Keratinocyte (primary cell): Measurements from ENCODE around the gene GLOD5. TPM values are rescaled to one million over a fixed set of nuclear protein-coding genes. Genes with fewer than 3 reads are reported as not detected.

Source experiments
- DNase-seq: peaks from one replicate; pipeline ENCODE4 v3.0.0-alpha.2; 2011; ENCODE audit warnings: low read depth, missing footprints, low spot score
- FAIRE-seq: peaks from 2 replicates; lab custom pipeline; 2011; peaks lifted over from hg19 to GRCh38; lab: Jason Lieb, UNC
- H2AFZ ChIP-seq: 2 replicates; pipeline ENCODE4 v1.6.0; 2012; ENCODE audit warnings: low read length, control low read depth, inconsistent platforms; ENCODE audit not compliant: control insufficient read depth
- H3K27ac ChIP-seq: 2 replicates; pipeline ENCODE4 v1.5.1; 2011; ENCODE audit warnings: low read length; ENCODE audit not compliant: control insufficient read depth, insufficient read depth
- H3K27me3 ChIP-seq: 3 replicates; pipeline ENCODE4 v1.6.0; 2011; ENCODE audit warnings: low read length; ENCODE audit not compliant: control insufficient read depth, insufficient read depth; ENCODE audit errors: extremely low read depth
- H3K36me3 ChIP-seq, 2 experiments: 2 replicates in 1 of 2; 3 replicates in 1 of 2; pipeline ENCODE4 v1.5.1; 2011; ENCODE audit warnings: low read length in 2 of 2, mild to moderate bottlenecking in 1 of 2; ENCODE audit not compliant: control insufficient read depth in 2 of 2, insufficient read depth in 2 of 2; ENCODE audit errors: extremely low read depth in 1 of 2
- H3K4me1 ChIP-seq: 3 replicates; pipeline ENCODE4 v1.5.1; 2011; ENCODE audit warnings: low read length; ENCODE audit not compliant: control insufficient read depth, insufficient read depth; ENCODE audit errors: extremely low read depth
- H3K4me2 ChIP-seq: 3 replicates; pipeline ENCODE4 v1.6.0; 2011; ENCODE audit warnings: low read depth, low read length; ENCODE audit not compliant: control insufficient read depth, insufficient read depth; ENCODE audit errors: extremely low read depth
- H3K4me3 ChIP-seq, 3 experiments: fragments of 200-600 bp in 1 of 3; sonication (generic) in 1 of 3; 2 replicates in 2 of 3; 3 replicates in 1 of 3; pipeline ENCODE4 v1.5.1; 2011 to 2016; ENCODE audit warnings: low read length in 3 of 3, mild to moderate bottlenecking in 3 of 3, control low read depth in 2 of 3, inconsistent platforms in 1 of 3, low read depth in 1 of 3, mixed read lengths in 1 of 3, mixed run types in 1 of 3, moderate library complexity in 1 of 3; ENCODE audit not compliant: control insufficient read depth in 2 of 3, insufficient read depth in 2 of 3; ENCODE audit errors: extremely low read depth in 1 of 3
- H3K79me2 ChIP-seq: 2 replicates; pipeline ENCODE4 v1.6.0; 2012; ENCODE audit warnings: low read length; ENCODE audit not compliant: control insufficient read depth, insufficient read depth
- H3K9ac ChIP-seq: 3 replicates; pipeline ENCODE4 v1.6.0; 2011; ENCODE audit warnings: low read length; ENCODE audit not compliant: control insufficient read depth, insufficient read depth; ENCODE audit errors: extremely low read depth
- H3K9me1 ChIP-seq: 3 replicates; pipeline ENCODE4 v1.6.0; 2011; ENCODE audit warnings: low read length; ENCODE audit not compliant: control insufficient read depth, insufficient read depth; ENCODE audit errors: extremely low read depth
- H3K9me3 ChIP-seq: 2 replicates; pipeline ENCODE4 v1.5.1; 2012; ENCODE audit warnings: low read depth, low read length; ENCODE audit not compliant: control insufficient read depth
- H4K20me1 ChIP-seq: 3 replicates; pipeline ENCODE4 v1.6.0; 2011; ENCODE audit warnings: low read length; ENCODE audit not compliant: control insufficient read depth, insufficient read depth; ENCODE audit errors: extremely low read depth
- EZH2 ChIP-seq: IDR thresholded peaks from one replicate; pipeline ENCODE4 v1.6.1; 2012; ENCODE audit warnings: inconsistent platforms, mild to moderate bottlenecking, low read length, moderate library complexity
- dilution Hi-C: fragments of 300-500 bp; cut with MboI; formaldehyde crosslinking; loops from one replicate; pipeline ENCODE4 v1.7.0; 2020; ENCODE audit warnings: low sequenced_read_pairs; ENCODE audit not compliant: extremely low pct_ligation_motif_present
- polyA minus RNA-seq, 3 experiments: library from RNA; depleted of rRNA, polyadenylated mRNA; stranded (reverse); fragments of >200 nt; gene quantifications; 1 replicate in 1 of 3; 2 replicates in 1 of 3; 3 replicates in 1 of 3; pipeline ENCODE4 v1.2.3, GENCODE V29; 2011
- polyA plus RNA-seq, 5 experiments: library from polyadenylated mRNA; depleted of rRNA in 3 of 5; stranded (reverse) in 3 of 5; stranded (forward) in 1 of 5; unstranded in 1 of 5; fragments of >200 nt; gene quantifications; 1 replicate in 1 of 5; 2 replicates in 3 of 5; 3 replicates in 1 of 5; pipeline versions ENCODE4 v1.2.1 to v1.2.3, GENCODE V29; 2011 to 2012; ENCODE audit warnings: missing spikeins in 2 of 5, low read depth in 1 of 5, low replicate concordance in 1 of 5
- TF ChIP-seq, protein P1 (sequence below), 3 experiments: IDR thresholded peaks in 1 of 3; conservative IDR thresholded peaks in 1 of 3; optimal IDR thresholded peaks in 1 of 3; 2 replicates in 2 of 3; 3 replicates in 1 of 3; pipeline versions ENCODE3 to v1.5.1; 2011; ENCODE audit warnings: low read length in 3 of 3, mild to moderate bottlenecking in 3 of 3, moderate library complexity in 2 of 3, control low read depth in 1 of 3, inconsistent platforms in 1 of 3; ENCODE audit not compliant: insufficient read depth in 2 of 3; ENCODE audit errors: extremely low read depth in 1 of 3

The GLOD5 gene
- polyA plus RNA-seq (not detected in 3 replicates), polyA minus RNA-seq (not detected in 3 replicates)
- not detected for polyA plus RNA-seq (2011; ENCODE audit: low read depth)
- not detected in 2 replicates for polyA plus RNA-seq (2011; cell fraction: cytosol; rRNA removed)
- polyA plus RNA-seq (2011; cell fraction: nucleus; rRNA removed) = not detected in 2 replicates
- polyA plus RNA-seq (2012; ENCODE audit: low replicate concordance) = not detected in 2 replicates
- polyA minus RNA-seq (2011; cell fraction: cytosol; rRNA and poly(A)+ RNA removed) = not detected
- not detected in 2 replicates for polyA minus RNA-seq (2011; cell fraction: nucleus; rRNA and poly(A)+ RNA removed)

DNA sequence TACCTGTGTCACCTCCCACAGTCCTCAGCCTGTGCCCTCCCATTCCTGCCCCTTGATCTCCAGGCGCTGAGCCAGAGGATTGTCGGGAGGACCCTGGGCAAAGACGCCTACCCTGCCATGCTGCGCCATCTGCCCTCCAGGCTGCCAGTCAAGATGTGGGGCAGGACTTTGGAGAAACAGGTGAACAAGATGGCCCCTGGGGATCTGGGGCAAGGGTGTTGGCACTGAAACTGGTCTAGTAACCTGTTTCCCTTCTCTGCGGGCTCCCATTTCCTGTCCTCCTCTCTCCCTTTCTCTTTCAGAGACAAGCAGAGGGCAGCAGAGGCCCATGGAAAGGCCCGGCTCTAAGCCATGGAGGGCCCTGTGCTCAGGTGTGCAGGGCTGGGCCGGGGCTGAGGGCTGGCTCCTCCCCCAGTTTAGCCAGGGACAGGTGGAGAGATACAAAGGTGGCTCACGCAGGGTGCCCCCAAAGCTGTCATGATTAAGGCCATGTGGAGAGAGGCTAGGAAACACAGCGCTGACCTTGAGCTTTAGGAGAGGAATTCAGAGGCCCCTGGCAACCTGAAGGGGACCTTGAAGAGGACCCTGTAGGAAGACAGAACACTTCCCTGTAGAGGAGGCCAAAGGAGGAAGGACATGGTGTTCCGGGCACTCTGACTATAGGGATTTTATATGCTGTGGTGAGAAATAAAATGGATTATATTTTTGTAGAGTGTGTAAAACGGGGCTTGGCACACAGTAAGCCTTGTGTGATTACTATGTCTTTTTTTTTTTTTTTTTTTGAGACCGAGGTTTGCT, at the start of gene GLOD5:
Gene GLOD5 (plus strand): TSS at position 74 of the 798 bp plus-strand sequence. CDS start 44 bp downstream, at position 118.
- DNase-seq (peak; percentile 7), FAIRE-seq (no peak)
- no peaks in the 10 kb centered on the region for H3K36me3 ChIP-seq
- TF ChIP-seq, protein P1, sequence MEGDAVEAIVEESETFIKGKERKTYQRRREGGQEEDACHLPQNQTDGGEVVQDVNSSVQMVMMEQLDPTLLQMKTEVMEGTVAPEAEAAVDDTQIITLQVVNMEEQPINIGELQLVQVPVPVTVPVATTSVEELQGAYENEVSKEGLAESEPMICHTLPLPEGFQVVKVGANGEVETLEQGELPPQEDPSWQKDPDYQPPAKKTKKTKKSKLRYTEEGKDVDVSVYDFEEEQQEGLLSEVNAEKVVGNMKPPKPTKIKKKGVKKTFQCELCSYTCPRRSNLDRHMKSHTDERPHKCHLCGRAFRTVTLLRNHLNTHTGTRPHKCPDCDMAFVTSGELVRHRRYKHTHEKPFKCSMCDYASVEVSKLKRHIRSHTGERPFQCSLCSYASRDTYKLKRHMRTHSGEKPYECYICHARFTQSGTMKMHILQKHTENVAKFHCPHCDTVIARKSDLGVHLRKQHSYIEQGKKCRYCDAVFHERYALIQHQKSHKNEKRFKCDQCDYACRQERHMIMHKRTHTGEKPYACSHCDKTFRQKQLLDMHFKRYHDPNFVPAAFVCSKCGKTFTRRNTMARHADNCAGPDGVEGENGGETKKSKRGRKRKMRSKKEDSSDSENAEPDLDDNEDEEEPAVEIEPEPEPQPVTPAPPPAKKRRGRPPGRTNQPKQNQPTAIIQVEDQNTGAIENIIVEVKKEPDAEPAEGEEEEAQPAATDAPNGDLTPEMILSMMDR (optimal IDR thresholded peaks at IDR 0.05 in 1 of 3, IDR thresholded peaks at IDR 0.05 in 1 of 3, conservative IDR thresholded peaks at IDR 0.05 in 1 of 3; ENCODE audit: extremely low read depth in 1 of 3, insufficient read depth in 2 of 3, low read length in 3 of 3) = peak; percentile 39 to 57 (median 56)
- TF ChIP-seq EZH2 = no peak
- no peaks in the 10 kb centered on the region for H3K4me1 ChIP-seq
- H3K4me2 ChIP-seq = peak within 1 kb of the TSS; percentile 13
- H3K4me3 ChIP-seq = no peak within 1 kb of the TSS
- no peak within 1 kb of the TSS for H2AFZ ChIP-seq
- no peaks in the 10 kb centered on the region for H4K20me1 ChIP-seq
- no peaks in the 10 kb centered on the region for H3K79me2 ChIP-seq
- H3K27me3 ChIP-seq = no peaks in the 10 kb centered on the region
- H3K9me3 ChIP-seq = no peaks in the 10 kb centered on the region
- H3K27ac ChIP-seq = no peak within 1 kb of the TSS
- dilution Hi-C loops = no loop called here
- no peaks in the 10 kb centered on the region for H3K9me1 ChIP-seq
- no peak within 1 kb of the TSS for H3K9ac ChIP-seq

DNA sequence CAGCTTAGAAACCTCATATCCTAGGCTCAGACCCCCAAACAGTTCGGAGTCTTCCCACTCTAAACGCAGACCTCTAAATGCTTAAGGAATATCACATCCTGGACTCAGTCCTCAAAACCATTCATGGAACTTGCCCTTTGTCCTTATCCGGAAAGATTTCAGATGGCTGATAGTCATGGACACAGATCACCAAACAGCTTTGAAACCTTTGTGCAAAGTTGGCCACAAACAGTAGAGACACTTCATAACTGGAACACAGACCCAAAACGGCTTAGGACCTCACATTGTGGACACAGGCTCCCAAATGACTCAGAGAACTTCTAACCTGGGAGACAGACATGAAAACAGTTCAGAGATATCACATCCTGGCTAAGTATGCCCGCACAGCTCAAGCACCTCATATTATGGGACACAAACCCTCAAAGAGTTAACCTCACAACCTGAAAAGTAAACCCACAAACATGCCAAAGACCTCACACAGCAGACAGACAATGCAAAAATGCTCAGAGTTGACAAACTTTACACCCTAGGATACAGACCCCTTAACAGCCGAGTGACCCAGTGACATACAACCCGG, 49.5 kb upstream of the GLOD5 start:
- H3K36me3 ChIP-seq = no peaks in the 10 kb centered on the region
- DNase-seq (no peak), FAIRE-seq (no peak)
- H3K9me3 ChIP-seq = peaks cover 3% of the 10 kb centered on the region
- dilution Hi-C loops = no loop called here
- no peak overlapping the region for H3K4me2 ChIP-seq
- no peak overlapping the region for H2AFZ ChIP-seq
- H4K20me1 ChIP-seq = no peaks in the 10 kb centered on the region
- H3K9ac ChIP-seq = no peak overlapping the region
- H3K27me3 ChIP-seq = no peaks in the 10 kb centered on the region
- H3K4me1 ChIP-seq = no peaks in the 10 kb centered on the region
- H3K4me3 ChIP-seq = no peak overlapping the region
- TF ChIP-seq, protein P1 (optimal IDR thresholded peaks at IDR 0.05 in 1 of 3, IDR thresholded peaks at IDR 0.05 in 1 of 3, conservative IDR thresholded peaks at IDR 0.05 in 1 of 3; ENCODE audit: extremely low read depth in 1 of 3, insufficient read depth in 2 of 3, low read length in 3 of 3) = no peak
- TF ChIP-seq EZH2 = no peak
- no peak overlapping the region for H3K27ac ChIP-seq
- H3K9me1 ChIP-seq = no peaks in the 10 kb centered on the region
- H3K79me2 ChIP-seq = no peaks in the 10 kb centered on the region
